NCI-H2227 treated with DMSO at 0.1 percent for 48 hours (cell line): Measurements from ENCODE around the gene TNFSF10.
"Not testable (repeated sequence)": the region's sequence is repeated elsewhere in the genome, so short reads cannot be mapped to it uniquely, and the experiment has no call there.

Experiments used
- DNase-seq: peaks from one replicate; lab custom pipeline; 2025; lab: John Stamatoyannopoulos, UW

TNFSF10 gene

DNA sequence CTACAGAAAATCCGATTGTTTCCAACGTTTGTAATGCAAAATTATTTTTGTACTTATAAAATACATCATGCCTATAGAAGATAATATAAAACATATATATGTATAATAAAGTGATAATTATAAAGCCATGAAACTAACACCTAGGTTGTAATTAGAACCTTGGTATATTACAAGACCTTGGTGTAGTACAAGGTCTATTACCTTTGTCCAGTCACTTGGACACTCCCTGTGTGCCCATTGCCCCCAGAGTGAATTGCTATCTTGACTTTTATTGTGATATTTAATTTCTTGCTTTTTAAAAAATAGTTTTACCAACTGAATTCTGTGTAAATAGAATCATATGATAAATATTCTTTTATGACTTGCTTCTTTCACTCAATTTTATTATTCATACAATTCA lies 20.7 kb upstream of the TNFSF10 start:
- no peak for DNase-seq

DNA sequence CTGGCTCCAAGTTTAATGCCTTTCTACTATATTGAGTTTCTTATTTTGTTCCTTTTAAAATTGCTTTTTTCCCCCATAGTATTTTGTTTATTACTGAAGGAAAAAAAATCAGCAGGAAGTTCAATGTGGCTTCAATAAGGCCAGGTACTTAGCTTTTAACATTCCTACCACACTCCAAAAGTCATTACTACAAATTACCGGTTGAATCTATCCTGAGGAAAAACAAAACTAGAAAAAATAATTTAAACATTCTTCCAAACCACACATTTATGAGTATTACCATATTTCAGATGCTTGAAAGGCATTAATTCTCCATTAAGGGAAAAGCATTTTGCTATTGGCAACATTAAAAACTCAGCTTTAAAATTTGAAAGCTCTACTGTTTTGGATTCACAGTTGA lies 20.2 kb upstream of the TNFSF10 start:
- no peak for DNase-seq

GRCh38 chr3:172542999-172543398 lies 19.8 kb upstream of the TNFSF10 start:
- no peak for DNase-seq

GRCh38 chr3:172541945-172542488 lies 18.8 kb upstream of the TNFSF10 start:
- DNase-seq, result no peak

- DNase-seq, result no peak
These were observed 16.8 kb upstream of the TNFSF10 start for GRCh38 chr3:172540049-172540448.

- DNase-seq, result no peak
These were observed 16.0 kb upstream of the TNFSF10 start for GRCh38 chr3:172539273-172539672.

DNA sequence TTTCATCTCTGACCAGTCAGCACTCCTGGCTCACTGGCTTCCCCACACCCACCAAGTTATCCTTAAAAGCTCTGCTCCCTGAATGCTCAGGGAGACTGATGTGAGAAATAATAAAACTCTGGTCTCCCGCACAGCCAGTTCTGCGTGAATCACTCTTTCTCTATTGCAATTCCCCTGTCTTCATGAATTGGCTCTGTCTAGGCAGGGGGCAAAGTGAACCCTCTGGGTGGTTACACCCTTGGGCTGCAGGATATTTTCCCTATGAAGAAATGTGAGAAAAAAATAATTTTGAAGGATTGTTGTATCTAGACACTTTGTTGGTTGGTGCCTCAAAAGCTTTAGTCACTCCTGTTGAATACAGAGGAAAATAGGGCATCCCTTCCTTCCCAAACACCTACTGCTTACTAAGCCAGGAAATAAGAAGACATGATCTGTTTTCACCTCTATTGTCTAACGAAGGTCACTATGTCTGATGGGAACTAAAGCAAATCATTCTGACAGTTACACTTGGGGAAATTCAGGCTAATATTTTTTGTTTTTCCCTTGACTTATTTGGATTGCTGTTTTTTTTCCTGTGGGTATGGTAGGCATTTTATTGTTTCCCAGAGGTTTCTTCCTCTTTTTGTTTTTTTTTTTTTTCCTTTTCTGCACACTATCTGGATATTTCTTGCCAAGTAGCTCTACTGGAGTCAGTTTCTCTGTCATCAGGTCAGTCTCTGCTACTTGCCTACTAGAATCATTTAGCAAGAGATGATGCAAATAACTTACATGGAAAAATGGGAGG lies 15.3 kb upstream of the TNFSF10 start:
- no peak for DNase-seq

DNA sequence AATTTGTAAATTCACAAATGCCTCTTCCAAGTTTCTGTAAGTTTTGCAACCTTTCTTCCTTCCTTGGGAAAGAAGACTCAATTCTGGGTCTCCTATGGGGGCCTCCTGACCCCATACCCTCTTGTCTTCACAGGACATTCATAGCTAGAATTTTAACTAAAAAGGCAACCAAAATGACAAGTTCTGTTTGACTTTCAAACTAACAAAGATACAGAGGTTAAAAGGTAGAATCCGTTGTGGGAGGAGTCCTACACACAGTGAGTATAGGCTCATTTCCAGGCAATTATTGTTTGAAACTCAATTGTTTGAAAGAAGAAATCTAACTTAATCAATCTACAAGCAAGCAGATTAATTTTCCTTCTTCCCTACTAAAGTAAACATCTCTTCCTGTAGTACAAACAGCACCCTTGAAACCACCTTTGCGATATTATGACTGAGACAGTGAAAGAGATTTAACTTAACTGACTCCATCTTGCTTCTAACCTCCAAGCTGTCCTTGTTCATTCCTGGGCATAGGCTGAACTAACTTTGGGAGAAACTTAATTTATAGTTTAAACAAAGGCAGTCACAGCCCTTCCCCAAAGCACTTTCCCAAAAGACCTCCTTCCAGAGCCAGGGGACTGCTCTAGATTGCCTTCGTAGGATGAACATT lies 14.4 kb upstream of the TNFSF10 start:
- no peak for DNase-seq

- DNase-seq, result no peak
These were observed 13.8 kb upstream of the TNFSF10 start for GRCh38 chr3:172536993-172537419.

DNA sequence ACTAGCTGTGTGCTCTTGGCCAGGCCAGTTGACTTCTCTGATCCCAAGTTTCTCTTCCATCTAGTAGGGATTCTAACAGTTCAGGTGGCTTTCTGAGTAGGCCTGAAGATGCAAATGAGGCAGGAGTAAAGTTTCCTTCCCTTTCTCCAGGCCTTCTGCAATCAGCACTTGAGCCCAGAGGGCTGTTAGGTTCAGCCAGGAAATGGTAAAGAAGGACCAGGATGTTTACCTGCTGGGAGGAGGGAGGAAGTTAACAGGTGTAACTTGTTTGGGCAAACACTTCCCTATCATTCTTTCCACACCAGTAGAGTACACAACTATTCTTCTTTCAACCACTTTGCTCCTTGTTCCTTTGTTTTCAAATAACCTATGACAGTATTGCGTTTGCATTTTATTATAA lies 13.3 kb upstream of the TNFSF10 start:
- no peak for DNase-seq

DNA sequence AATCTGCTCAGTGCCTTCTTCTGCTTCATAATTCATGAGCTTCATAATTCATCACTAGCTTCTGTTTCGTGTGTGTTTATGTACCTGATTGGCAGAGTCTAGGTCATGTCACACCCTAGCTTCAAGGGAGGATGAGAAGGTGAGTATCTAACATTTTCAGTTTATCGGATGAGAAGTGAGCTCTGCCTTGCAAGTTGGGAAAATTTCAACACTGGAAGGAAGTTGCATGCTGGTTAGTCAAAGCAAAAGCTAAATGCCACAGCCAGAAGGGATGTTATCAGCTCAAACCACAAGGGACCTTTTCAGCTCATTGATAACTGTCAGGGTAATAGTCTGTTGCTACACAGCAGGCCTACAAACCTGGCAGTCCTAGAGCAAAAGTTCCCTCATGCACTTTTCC lies 7.3 kb upstream of the TNFSF10 start:
- no peak for DNase-seq

DNA sequence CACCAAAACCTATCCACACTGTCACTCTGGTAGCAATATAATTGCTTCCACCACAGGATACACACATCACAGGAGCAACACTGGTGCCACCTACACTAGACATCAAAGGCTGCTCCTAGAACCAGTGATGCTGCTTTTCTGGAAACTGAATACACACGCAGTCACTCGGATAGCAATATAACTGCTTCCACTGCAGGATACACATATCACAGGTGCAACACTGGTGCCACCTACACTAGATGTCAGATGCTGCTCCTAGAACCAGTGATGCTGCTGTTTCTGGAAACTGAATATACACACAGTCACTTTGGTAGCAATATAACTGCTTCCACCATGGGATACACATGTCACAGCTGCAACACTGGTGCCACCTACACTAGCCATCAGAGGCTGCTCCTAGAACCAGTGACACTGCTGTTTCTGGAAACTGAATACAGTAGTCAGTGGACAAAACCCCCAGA lies 6.9 kb upstream of the TNFSF10 start:
- DNase-seq, result no peak

DNA sequence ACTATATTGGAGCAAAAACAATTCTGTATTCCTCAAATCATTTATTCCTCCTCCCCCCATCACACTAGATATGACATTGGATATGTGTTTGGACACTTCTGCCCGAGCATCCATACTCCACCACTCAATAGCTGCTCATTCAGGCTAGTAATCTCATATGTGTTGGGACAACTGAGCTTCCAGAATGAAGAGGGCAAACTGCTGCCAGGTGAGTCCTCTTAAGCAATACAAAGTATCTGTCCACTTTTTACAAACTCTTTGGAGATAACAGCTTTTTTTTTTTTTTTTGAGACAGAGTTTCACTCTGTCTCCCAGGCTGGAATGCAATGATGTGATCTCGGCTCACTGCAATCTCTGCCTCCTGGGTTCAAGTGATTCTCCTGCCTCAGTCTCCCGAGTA lies 5.4 kb upstream of the TNFSF10 start:
- no peak for DNase-seq

DNA sequence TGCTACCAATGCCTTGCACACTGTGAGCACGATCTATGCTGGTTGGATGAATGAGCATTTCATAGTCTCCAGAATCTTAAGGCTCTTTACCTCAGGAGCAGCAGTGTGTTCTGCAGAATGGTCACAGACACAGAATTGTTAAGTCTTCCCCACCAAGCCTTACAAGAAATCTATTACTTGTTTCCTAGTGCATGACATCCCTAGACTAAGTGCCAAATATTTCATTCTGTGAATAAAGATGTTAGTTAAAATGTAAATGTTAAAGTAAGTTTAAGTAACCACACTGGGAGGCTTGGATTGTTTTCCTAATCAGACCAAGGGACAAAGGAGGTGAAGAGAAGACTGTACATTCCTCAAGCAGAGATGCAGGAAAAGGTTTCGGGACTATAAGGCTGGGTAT lies 4.1 kb upstream of the TNFSF10 start:
- no peak for DNase-seq

- DNase-seq, result no peak
These were observed 1.9 kb upstream of the TNFSF10 start for GRCh38 chr3:172525116-172525613.

DNA sequence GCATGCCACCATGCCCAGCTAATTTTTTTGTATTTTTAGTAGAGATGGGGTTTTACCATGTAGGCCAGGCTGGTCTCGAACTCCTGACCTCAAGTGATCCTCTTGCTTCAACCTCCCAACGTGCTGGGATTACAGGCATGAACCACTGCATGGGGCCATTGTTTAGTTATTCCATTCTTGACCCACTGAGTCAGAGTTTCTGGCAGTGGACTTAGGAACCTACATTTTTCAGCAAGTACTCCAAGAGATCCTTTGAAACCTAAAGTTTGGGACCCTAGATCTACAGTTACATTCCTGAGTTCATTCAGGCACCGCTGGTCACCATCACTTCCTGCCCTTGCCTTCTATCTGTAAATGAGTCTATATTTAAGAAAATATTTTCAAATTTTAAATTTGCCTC lies 1.4 kb upstream of the TNFSF10 start:
- DNase-seq, result no peak

DNA sequence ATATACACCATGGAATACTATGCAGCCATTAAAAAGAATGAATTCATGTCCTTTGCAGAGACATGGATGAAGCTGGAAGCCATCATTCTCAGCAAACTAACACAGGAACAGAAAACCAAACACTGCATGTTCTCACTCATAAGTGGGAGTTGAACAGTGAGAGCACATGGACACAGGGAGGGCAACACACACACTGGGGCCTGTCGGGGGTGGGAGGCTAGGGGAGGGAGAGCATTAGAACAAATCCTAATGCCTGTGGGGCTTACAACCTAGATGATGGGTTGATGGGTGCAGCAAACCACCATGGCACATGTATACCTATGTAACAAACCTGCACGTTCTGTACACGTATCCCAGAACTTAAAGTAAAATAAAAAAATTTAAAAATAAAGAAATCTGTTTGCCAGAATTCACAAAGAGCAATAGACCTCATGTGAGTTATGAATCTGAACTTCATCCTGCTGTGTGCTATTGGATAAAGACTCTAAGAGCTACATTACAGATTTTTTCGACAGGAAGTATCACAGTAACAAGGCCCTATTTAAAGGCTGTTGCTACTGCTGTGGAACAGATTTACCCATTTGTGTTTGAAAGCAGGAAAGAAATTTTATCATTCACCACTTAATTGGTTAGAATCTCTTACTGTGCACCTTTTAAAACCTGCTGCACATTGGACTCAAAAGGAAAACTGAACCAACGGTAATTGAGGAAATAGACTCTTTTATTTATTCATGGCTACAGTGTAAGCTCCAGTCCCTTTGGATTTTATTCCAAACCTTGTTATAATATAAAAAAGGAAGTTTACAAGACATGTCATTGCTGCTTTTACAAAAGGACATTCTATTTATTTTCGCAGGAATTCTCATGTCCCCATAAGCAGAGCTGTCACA lies 1.1 kb downstream of the TNFSF10 start:
- DNase-seq, result not testable (repeated sequence)

- no peak for DNase-seq
These were observed 2.9 kb downstream of the TNFSF10 start for GRCh38 chr3:172520301-172520831.

- DNase-seq, result no peak
These were observed 3.5 kb downstream of the TNFSF10 start for GRCh38 chr3:172519740-172520139.

DNA sequence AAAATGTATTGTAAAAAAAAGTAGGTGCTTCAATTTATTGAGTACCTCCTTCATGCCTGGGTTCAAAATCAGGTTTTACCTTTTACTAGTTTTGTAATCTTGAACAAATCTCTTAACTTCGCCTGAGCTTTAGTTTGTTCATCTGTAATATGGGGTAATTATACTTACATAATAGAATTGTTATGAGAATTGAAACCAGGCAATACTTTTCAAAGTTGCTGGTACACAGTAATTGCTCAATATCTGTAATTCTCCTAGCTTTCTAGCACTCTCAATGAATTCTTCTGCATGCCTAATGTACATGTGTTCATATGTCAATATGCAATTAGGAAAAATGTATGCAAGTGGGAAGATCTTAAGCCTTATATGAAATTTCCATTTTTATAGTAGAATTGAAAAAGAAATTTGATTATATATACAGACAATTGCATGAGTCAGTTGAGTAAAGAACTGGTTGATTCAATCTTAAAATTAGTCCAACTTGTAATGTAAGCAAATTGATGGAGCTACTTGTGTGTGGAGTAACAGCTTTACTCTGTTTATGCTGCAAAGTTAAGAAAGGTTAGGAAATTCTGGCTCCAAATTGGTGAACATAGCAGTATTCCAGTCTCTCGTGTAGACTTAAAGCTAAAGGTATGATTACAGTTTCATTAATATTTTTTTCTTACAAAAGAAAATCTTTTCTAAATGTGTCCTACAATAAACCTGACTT lies 4.1 kb downstream of the TNFSF10 start:
- DNase-seq, result no peak

GRCh38 chr3:172517859-172518466 lies 5.3 kb downstream of the TNFSF10 start:
- no peak for DNase-seq
